ENCODE results near the gene ATG9B. TPM values are rescaled to one million over a fixed set of nuclear protein-coding genes. Genes with fewer than 3 reads are reported as not detected.

The ATG9B gene
- total RNA-seq, 1 donor from 2014 or later = 0.38 TPM

GRCh38 chr7:150976529-150977381 is 47.5 kb downstream of the ATG9B start:
- ATAC-seq = no peak
- Histone ChIP-seq H3K4me3 (peak overlapping the region; percentile 21), H3K36me3 (no peaks in the 10 kb centered on the region), H3K9me3 (no peaks in the 10 kb centered on the region), H3K27ac (no peak overlapping the region), H3K27me3 (ENCODE audit: low read depth) (peaks cover 76% of the 10 kb centered on the region), H3K4me1 (peaks cover 13% of the 10 kb centered on the region)
- TF ChIP-seq CTCF (IDR thresholded peaks at IDR 0.05) = no peak
- intact Hi-C loops (cut with DNase I) = no loop called here
- DNase-seq = no peak

- ATAC-seq = no peak
- Histone ChIP-seq H3K4me1 (peaks cover 13% of the 10 kb centered on the region), H3K27me3 (ENCODE audit: low read depth) (peaks cover 66% of the 10 kb centered on the region), H3K36me3 (no peaks in the 10 kb centered on the region), H3K4me3 (peak overlapping the region; percentile 54), H3K9me3 (no peaks in the 10 kb centered on the region), H3K27ac (no peak overlapping the region)
- DNase-seq = no peak
- intact Hi-C loops (cut with DNase I) = no loop called here
- TF ChIP-seq CTCF (IDR thresholded peaks at IDR 0.05) = no peak
Observed at GRCh38 chr7:150975536-150976319, 48.6 kb downstream of the ATG9B start.

- no peak for TF ChIP-seq CTCF (IDR thresholded peaks at IDR 0.05)
- ATAC-seq (peak; percentile 55 to 58), DNase-seq (no peak)
- H3K4me3 ChIP-seq = peak overlapping the region; percentile 54
- H3K27me3 ChIP-seq (ENCODE audit: low read depth) = peaks cover 56% of the 10 kb centered on the region
- no peaks in the 10 kb centered on the region for H3K9me3 ChIP-seq
- peak overlapping the region; percentile 48 for H3K27ac ChIP-seq
- peaks cover 15% of the 10 kb centered on the region for H3K4me1 ChIP-seq
- intact Hi-C loops (cut with DNase I) = no loop called here
- no peaks in the 10 kb centered on the region for H3K36me3 ChIP-seq
Observed at GRCh38 chr7:150974468-150975391, 49.6 kb downstream of the ATG9B start.

- no peak for ATAC-seq
Observed at GRCh38 chr7:150973571-150974451, 50.5 kb downstream of the ATG9B start.

More at GRCh38 chr7:150973571-150974451, 50.5 kb downstream of the ATG9B start:
- intact Hi-C loops (cut with DNase I) = no loop called here
- no peak for TF ChIP-seq CTCF (IDR thresholded peaks at IDR 0.05)
- no peak for DNase-seq
- H3K27ac ChIP-seq = no peak overlapping the region
- H3K4me1 ChIP-seq = peaks cover 24% of the 10 kb centered on the region
- H3K36me3 ChIP-seq = no peaks in the 10 kb centered on the region
- peak overlapping the region; percentile 54 for H3K4me3 ChIP-seq
- no peaks in the 10 kb centered on the region for H3K9me3 ChIP-seq
- H3K27me3 ChIP-seq (ENCODE audit: low read depth) = peaks cover 48% of the 10 kb centered on the region

Measured in lower lobe of right lung (tissue), 2 donors.